PC-9 (cell line): Measurements from ENCODE around the gene RPS27.

Experiments used
- CTCF ChIP-seq: fragments of 200-600 bp; sonication (generic); conservative IDR thresholded peaks from 2 replicates; pipeline ENCODE4 v1.6.1; 2017; ENCODE audit warnings: mixed run types, antibody characterized with exemption, mild to moderate bottlenecking, moderate library complexity
- EZH2 ChIP-seq: fragments of 200-600 bp; sonication (generic); IDR thresholded peaks from 2 replicates; pipeline ENCODE4 v1.8.0; 2017; ENCODE audit warnings: antibody characterized with exemption, low read depth

- no peak for TF ChIP-seq CTCF
- no peak for TF ChIP-seq EZH2
Observed at GRCh38 chr1:153991806-153992205, 1.2 kb downstream of the RPS27 start.
